Measurements from ENCODE around the gene ADPRH.

Gene ADPRH

GRCh38 chr3:119624002-119624720, 44.9 kb downstream of the ADPRH start:
- FAIRE-seq (no peak), DNase-seq (ENCODE audit: extremely low spot score, insufficient read length, low read depth) (no peak)

- FAIRE-seq, result no peak
Observed at GRCh38 chr3:119625451-119626153, 46.3 kb downstream of the ADPRH start.

GRCh38 chr3:119626196-119626595, 46.9 kb downstream of the ADPRH start:
- no peak for DNase-seq (ENCODE audit: extremely low spot score, insufficient read length, low read depth)
- FAIRE-seq, result no peak

More at GRCh38 chr3:119625451-119626153, 46.3 kb downstream of the ADPRH start:
- DNase-seq (ENCODE audit: extremely low spot score, insufficient read length, low read depth), result no peak

GRCh38 chr3:119627461-119627860, 48.2 kb downstream of the ADPRH start:
- peak; percentile 24 for FAIRE-seq
- no peak for DNase-seq (ENCODE audit: extremely low spot score, insufficient read length, low read depth)

- FAIRE-seq, result no peak
Observed at GRCh38 chr3:119628390-119628789, 49.1 kb downstream of the ADPRH start.

GRCh38 chr3:119628816-119629445, 49.6 kb downstream of the ADPRH start:
- no peak for DNase-seq (ENCODE audit: extremely low spot score, insufficient read length, low read depth)
- peak; percentile 70 for FAIRE-seq

More at GRCh38 chr3:119628390-119628789, 49.1 kb downstream of the ADPRH start:
- no peak for DNase-seq (ENCODE audit: extremely low spot score, insufficient read length, low read depth)

- FAIRE-seq, result no peak
Observed at GRCh38 chr3:119630128-119630879, 51.0 kb downstream of the ADPRH start.

GRCh38 chr3:119630880-119631329, 51.6 kb downstream of the ADPRH start:
- no peak for FAIRE-seq
- DNase-seq (ENCODE audit: extremely low spot score, insufficient read length, low read depth), result no peak

More at GRCh38 chr3:119630128-119630879, 51.0 kb downstream of the ADPRH start:
- DNase-seq (ENCODE audit: extremely low spot score, insufficient read length, low read depth), result no peak

GRCh38 chr3:119631516-119631915, 52.2 kb downstream of the ADPRH start:
- DNase-seq (ENCODE audit: extremely low spot score, insufficient read length, low read depth), result no peak
- FAIRE-seq, result no peak

GRCh38 chr3:119632216-119632615, 52.9 kb downstream of the ADPRH start:
- FAIRE-seq (no peak), DNase-seq (ENCODE audit: extremely low spot score, insufficient read length, low read depth) (no peak)

- no peak for FAIRE-seq
- no peak for DNase-seq (ENCODE audit: extremely low spot score, insufficient read length, low read depth)
Observed at GRCh38 chr3:119632829-119633228, 53.5 kb downstream of the ADPRH start.

GRCh38 chr3:119635719-119636118, 56.4 kb downstream of the ADPRH start:
- DNase-seq (ENCODE audit: extremely low spot score, insufficient read length, low read depth), result no peak
- no peak for FAIRE-seq

- DNase-seq (ENCODE audit: extremely low spot score, insufficient read length, low read depth), result no peak
- FAIRE-seq, result no peak
Observed at GRCh38 chr3:119636249-119636648, 57.0 kb downstream of the ADPRH start.

- no peak for DNase-seq (ENCODE audit: extremely low spot score, insufficient read length, low read depth)
- FAIRE-seq, result peak; percentile 57
Observed at GRCh38 chr3:119636891-119637611, 57.8 kb downstream of the ADPRH start.

GRCh38 chr3:119637679-119638477, 58.6 kb downstream of the ADPRH start:
- no peak for DNase-seq (ENCODE audit: extremely low spot score, insufficient read length, low read depth)
- no peak for FAIRE-seq

Data from GM18507 (cell line).